Testis (tissue), 2 donors: ENCODE data around the gene PCYT2.
"Not testable (repeated sequence)": the region's sequence is repeated elsewhere in the genome, so short reads cannot be mapped to it uniquely, and the experiment has no call there.

Source experiments
- CTCF ChIP-seq, 3 experiments: fragments of 450-650 bp in 2 of 3; fragments of 200-600 bp in 1 of 3; sonication (generic) in 1 of 3; IDR thresholded peaks; one replicate each; pipeline ENCODE4 v1.5.1; 2016 to 2019; ENCODE audit warnings: antibody characterized with exemption in 3 of 3, mild to moderate bottlenecking in 2 of 3, moderate library complexity in 1 of 3
- POLR2A ChIP-seq: fragments of 450-650 bp; IDR thresholded peaks from one replicate; pipeline ENCODE4 v1.6.1; 2017; ENCODE audit warnings: antibody characterized with exemption, mild to moderate bottlenecking, moderate library complexity

DNA sequence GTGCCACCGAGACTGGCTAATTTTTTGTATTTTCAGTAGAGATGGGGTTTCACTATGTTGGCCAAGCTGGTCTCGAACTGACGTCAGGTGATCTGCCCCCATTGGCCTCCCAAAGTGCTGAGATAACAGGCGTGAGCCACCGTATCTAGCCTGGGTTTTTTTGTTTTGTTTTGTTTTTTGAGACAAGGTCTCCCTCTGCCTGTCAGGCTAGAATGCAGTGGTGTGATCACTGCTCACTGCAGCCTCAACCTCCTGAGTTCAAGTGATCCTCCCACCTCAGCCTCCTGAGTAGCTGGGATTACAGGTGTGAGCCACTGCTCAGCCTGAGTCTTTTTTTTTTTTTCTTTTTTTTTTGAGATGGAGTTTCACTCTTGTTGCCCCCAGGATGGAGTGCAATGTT lies 42.2 kb upstream of the PCYT2 start:
- TF ChIP-seq CTCF (IDR thresholded peaks at IDR 0.05); POLR2A: not testable (repeated sequence)
